Pancreas (tissue), 10 donors: ENCODE results near the gene GID8. TPM values are rescaled to one million over a fixed set of nuclear protein-coding genes. Genes with fewer than 3 reads are reported as not detected.

Experiments
- ATAC-seq, 4 donors: fragments of 200-7000 bp; cut with Tn5 transposase; one replicate each; pipeline versions ENCODE4 v1.8.0 to v1.9.1; 2020; ENCODE audit warnings: mild to moderate bottlenecking in 4 of 4, moderate library complexity in 4 of 4
- DNase-seq, 6 donors: peaks; one replicate each; pipeline ENCODE4 v3.0.0-alpha.2; 2020
- FAIRE-seq: peaks from 2 replicates; lab custom pipeline; 2012; peaks lifted over from hg19 to GRCh38; lab: Jason Lieb, UNC
- H3K27ac ChIP-seq, 4 donors: fragments of 200-600 bp; sonication (generic); 1 replicate in 3 of 4; 2 replicates in 1 of 4; pipeline versions ENCODE4 v1.5.0 to v1.8.0; 2020
- H3K27me3 ChIP-seq, 4 donors: fragments of 200-600 bp; one replicate each; pipeline ENCODE4 v1.8.0; 2021
- H3K36me3 ChIP-seq, 3 donors: fragments of 200-600 bp; sonication (generic) in 1 of 3; one replicate each; pipeline versions ENCODE4 v1.5.0 to v1.8.0; 2020 to 2021
- H3K4me1 ChIP-seq, 3 donors: fragments of 200-600 bp; one replicate each; pipeline ENCODE4 v1.8.0; 2021
- H3K4me3 ChIP-seq, 4 donors: fragments of 200-600 bp; sonication (generic) in 2 of 4; one replicate each; pipeline versions ENCODE4 v1.5.0 to v1.8.0; 2020 to 2021
- H3K9me3 ChIP-seq, 4 donors: fragments of 200-600 bp; one replicate each; pipeline ENCODE4 v1.8.0; 2021
- CTCF ChIP-seq, 4 donors: fragments of 200-600 bp; sonication (generic) in 3 of 4; IDR thresholded peaks; one replicate each; pipeline versions ENCODE4 v1.5.0 to v1.8.0; 2021; ENCODE audit warnings: antibody characterized with exemption in 4 of 4
- WGBS, 2 donors: extraction: QIAGEN DNeasy Blood & Tissue Kit; methylation state at CpG; one replicate each; pipeline ENCODE4 v1.1.7; 2013; 5-methylcytosine and 5-hydroxymethylcytosine counted together
- intact Hi-C, 3 donors: fragments of 100-400 bp; cut with DNase I; formaldehyde crosslinking; loops; one replicate each; pipeline versions ENCODE4 v1.11.1 to v1.14.2; 2022
- polyA plus RNA-seq, 2 donors: library from polyadenylated mRNA; stranded (reverse); fragments of 200-250 nt; gene quantifications; one replicate each; pipeline ENCODE4 v1.2.3, GENCODE V29; 2013
- total RNA-seq, 6 donors: library from RNA; stranded (reverse); fragmentation: NEBNext Ultra II Directional in 4 of 6; extraction: Animal tissue kit (Norgen Biotek cat#: 25700) in 4 of 6; gene quantifications; one replicate each; pipeline versions ENCODE4 v1.2.1 to v1.2.4, GENCODE V29; 2021 to 2023
- donor health status: healthy with polysubstance abuse.
- donor health status: DM: no; HTN: no; CAD: no; lungs with moderate emphysema.
- donor health status: DM: no; HTN: no; CAD: no.
- donor health status: control.
- donor health status: control.
- donor health status: Bipolar disorder and iron deficiency.
- donor health status: DM: yes; HTN: yes; CAD: no.
- donor health status: DM: no; HTN: no; CAD: no.
- donor health status: DM: no; HTN: no; CAD: no.
- donor health status: DM: yes; HTN: yes; CAD: no.

GID8 gene
- total and polyA plus RNA-seq, 8 donors = 6.0 to 22.4 (median 15.5) TPM

GRCh38 chr20:62977613-62978560 is 39.9 kb downstream of the GID8 start:
- no peak for DNase-seq
- H3K4me3 ChIP-seq = no peak overlapping the region
- TF ChIP-seq CTCF (IDR thresholded peaks at IDR 0.05) = no peak
- no peaks in the 10 kb centered on the region for H3K36me3 ChIP-seq
- H3K4me1 ChIP-seq = peaks cover 0 to under 1% (median 0%) of the 10 kb centered on the region in 3 donors
- ATAC-seq = no peak
- 55 to 60% methylated on average over 38 of the region's 38 CpGs for WGBS, 2 donors
- no peak for FAIRE-seq
- H3K9me3 ChIP-seq = no peaks in the 10 kb centered on the region
- peaks cover 0 to 28% (median 2%) of the 10 kb centered on the region in 4 donors for H3K27me3 ChIP-seq
- intact Hi-C loops = no loop called here
- H3K27ac ChIP-seq = no peak overlapping the region

GRCh38 chr20:62978561-62978943 is 40.6 kb downstream of the GID8 start:
- ATAC-seq (no peak), DNase-seq (no peak), FAIRE-seq (no peak)
- Histone ChIP-seq H3K36me3 (no peaks in the 10 kb centered on the region), H3K9me3 (no peaks in the 10 kb centered on the region), H3K27me3 (peaks cover 0 to 23% (median 0%) of the 10 kb centered on the region in 4 donors), H3K27ac (no peak overlapping the region), H3K4me1 (no peaks in the 10 kb centered on the region), H3K4me3 (no peak overlapping the region)
- intact Hi-C loops = no loop called here
- 41 to 52% methylated on average over 12 to 13 of the region's 13 CpGs for WGBS, 2 donors
- TF ChIP-seq CTCF (IDR thresholded peaks at IDR 0.05) = no peak

GRCh38 chr20:62979310-62979709 is 41.4 kb downstream of the GID8 start:
- 59 to 68% methylated on average over 13 to 14 of the region's 14 CpGs for WGBS, 2 donors
- intact Hi-C loops = no loop called here
- H3K9me3 ChIP-seq = no peaks in the 10 kb centered on the region
- DNase-seq (no peak), FAIRE-seq (no peak), ATAC-seq (no peak)
- no peak overlapping the region for H3K27ac ChIP-seq
- H3K4me1 ChIP-seq = no peaks in the 10 kb centered on the region
- H3K36me3 ChIP-seq = no peaks in the 10 kb centered on the region
- no peak for TF ChIP-seq CTCF (IDR thresholded peaks at IDR 0.05)
- peaks cover 0 to 20% (median 0%) of the 10 kb centered on the region in 4 donors for H3K27me3 ChIP-seq
- H3K4me3 ChIP-seq = no peak overlapping the region

GRCh38 chr20:62979876-62980373 is 42.0 kb downstream of the GID8 start:
- WGBS, 2 donors = 14 to 15% methylated on average over 19 of the region's 19 CpGs
- Histone ChIP-seq H3K4me3 (no peak overlapping the region), H3K36me3 (no peaks in the 10 kb centered on the region), H3K27me3 (peaks cover 0 to 13% (median 0%) of the 10 kb centered on the region in 4 donors), H3K27ac (no peak overlapping the region), H3K9me3 (no peaks in the 10 kb centered on the region), H3K4me1 (no peaks in the 10 kb centered on the region)
- TF ChIP-seq CTCF (IDR thresholded peaks at IDR 0.05) = no peak
- ATAC-seq (no peak), FAIRE-seq (no peak), DNase-seq (no peak)
- intact Hi-C loops = no loop called here
